ENCODE results near the gene ZNF324.

DNA sequence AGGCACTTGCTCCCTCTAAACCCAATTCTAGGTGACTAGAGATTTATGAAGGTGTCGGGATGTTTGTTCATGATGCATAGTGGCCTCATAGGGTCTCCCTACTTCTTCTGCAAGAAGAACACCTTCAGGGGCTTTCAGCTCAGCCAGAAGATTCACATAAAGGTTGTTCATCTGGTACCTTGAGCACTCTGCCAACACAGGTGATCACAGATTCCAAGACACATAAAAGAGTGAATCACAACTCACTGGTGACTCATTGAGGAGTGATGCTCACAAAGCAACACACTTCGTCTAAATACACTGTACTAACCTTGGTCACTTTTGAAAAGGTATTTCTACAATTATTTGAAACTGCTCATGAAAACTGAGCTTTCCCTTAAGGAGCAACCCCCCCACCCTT lies 6.8 kb upstream of the ZNF324 start:
- TF ChIP-seq SRF (IDR thresholded peaks at IDR 0.05; ENCODE audit: low read depth) (no peak), EZH2 (IDR thresholded peaks at IDR 0.05) (no peak)
- TF ChIP-seq, protein P1, sequence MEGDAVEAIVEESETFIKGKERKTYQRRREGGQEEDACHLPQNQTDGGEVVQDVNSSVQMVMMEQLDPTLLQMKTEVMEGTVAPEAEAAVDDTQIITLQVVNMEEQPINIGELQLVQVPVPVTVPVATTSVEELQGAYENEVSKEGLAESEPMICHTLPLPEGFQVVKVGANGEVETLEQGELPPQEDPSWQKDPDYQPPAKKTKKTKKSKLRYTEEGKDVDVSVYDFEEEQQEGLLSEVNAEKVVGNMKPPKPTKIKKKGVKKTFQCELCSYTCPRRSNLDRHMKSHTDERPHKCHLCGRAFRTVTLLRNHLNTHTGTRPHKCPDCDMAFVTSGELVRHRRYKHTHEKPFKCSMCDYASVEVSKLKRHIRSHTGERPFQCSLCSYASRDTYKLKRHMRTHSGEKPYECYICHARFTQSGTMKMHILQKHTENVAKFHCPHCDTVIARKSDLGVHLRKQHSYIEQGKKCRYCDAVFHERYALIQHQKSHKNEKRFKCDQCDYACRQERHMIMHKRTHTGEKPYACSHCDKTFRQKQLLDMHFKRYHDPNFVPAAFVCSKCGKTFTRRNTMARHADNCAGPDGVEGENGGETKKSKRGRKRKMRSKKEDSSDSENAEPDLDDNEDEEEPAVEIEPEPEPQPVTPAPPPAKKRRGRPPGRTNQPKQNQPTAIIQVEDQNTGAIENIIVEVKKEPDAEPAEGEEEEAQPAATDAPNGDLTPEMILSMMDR (IDR thresholded peaks at IDR 0.05 in 2 of 3, conservative IDR thresholded peaks at IDR 0.05 in 1 of 3; ENCODE audit: borderline replicate concordance in 1 of 3, insufficient read depth in 1 of 3, low read depth in 2 of 3, low read length in 2 of 3), result no peak

Data from HCT116 (cell line).